Stimulated activated naive CD8-positive, alpha-beta T cell treated with anti-CD3 and anti-CD28 coated beads, Interleukin-15, Interleukin-2, amounts not matched to agents 100 U/mL and 50 U/mL, for 24 hours (primary cell): ENCODE results near the gene GAGE12F.
"Not testable (repeated sequence)": the region's sequence is repeated elsewhere in the genome, so short reads cannot be mapped to it uniquely, and the experiment has no call there.

Experiments used
- ATAC-seq: fragments of 150-1000 bp; cut with Tn5 transposase; one replicate; pipeline ENCODE4 v1.10.0; 2021
- DNase-seq: peaks from one replicate; pipeline ENCODE4 v3.0.0; 2021

The GAGE12F gene

GRCh38 chrX:49560542-49560941 lies at the start of gene GAGE12F:
GAGE12F (plus strand) TSS chrX:49560842; CDS start chrX:49561997, 1,155 bp downstream.
- DNase-seq, ATAC-seq: not testable (repeated sequence)

GRCh38 chrX:49531877-49532276 lies 28.8 kb upstream of the GAGE12F start, which contains the start of gene GAGE12C:
GAGE12C (plus strand) TSS chrX:49532177; CDS start chrX:49533332, 1,155 bp downstream.
- not testable (repeated sequence) for ATAC-seq, DNase-seq

- not testable (repeated sequence) for ATAC-seq, DNase-seq
Observed at GRCh38 chrX:49541433-49541832, 19.2 kb upstream of the GAGE12F start, which contains the start of gene GAGE12D. GAGE12D (plus strand) TSS chrX:49541733; CDS start chrX:49542888, 1,155 bp downstream.

GRCh38 chrX:49550989-49551388 lies 9.7 kb upstream of the GAGE12F start, which contains the start of gene GAGE12E:
GAGE12E (plus strand) TSS chrX:49551289; CDS start chrX:49552444, 1,155 bp downstream.
- DNase-seq, ATAC-seq: not testable (repeated sequence)

GRCh38 chrX:49568728-49569127 lies 8.1 kb downstream of the GAGE12F start:
- DNase-seq, ATAC-seq: not testable (repeated sequence)

- not testable (repeated sequence) for DNase-seq, ATAC-seq
Observed at GRCh38 chrX:49569152-49569551, 8.5 kb downstream of the GAGE12F start.

GRCh38 chrX:49570100-49570499 lies 9.5 kb downstream of the GAGE12F start, which contains the start of gene GAGE12G:
GAGE12G (plus strand) TSS chrX:49570400; CDS start chrX:49571555, 1,155 bp downstream.
- ATAC-seq, DNase-seq: not testable (repeated sequence)

- not testable (repeated sequence) for ATAC-seq, DNase-seq
Observed at GRCh38 chrX:49579649-49580048, 19.0 kb downstream of the GAGE12F start, which contains the start of gene GAGE12H. GAGE12H (plus strand) TSS chrX:49579949; CDS start chrX:49581104, 1,155 bp downstream.

- ATAC-seq, DNase-seq: not testable (repeated sequence)
Observed at GRCh38 chrX:49589196-49589595, 28.6 kb downstream of the GAGE12F start, which contains the start of gene GAGE2A. GAGE2A (plus strand) TSS chrX:49589496; CDS start chrX:49590651, 1,155 bp downstream.

- DNase-seq = peak; percentile 2
Observed at GRCh38 chrX:49589769-49590478, 29.3 kb downstream of the GAGE12F start.

GRCh38 chrX:49590488-49590887 lies 29.8 kb downstream of the GAGE12F start:
- ATAC-seq, DNase-seq: not testable (repeated sequence)

More at GRCh38 chrX:49589769-49590478, 29.3 kb downstream of the GAGE12F start:
- not testable (repeated sequence) for ATAC-seq

GRCh38 chrX:49598720-49599119 lies 38.1 kb downstream of the GAGE12F start, which contains the start of gene GAGE1:
GAGE1 (plus strand) TSS chrX:49599020; CDS start chrX:49600175, 1,155 bp downstream.
- not testable (repeated sequence) for DNase-seq, ATAC-seq

GRCh38 chrX:49610718-49611310 lies 50.2 kb downstream of the GAGE12F start:
- ATAC-seq = no peak

More at GRCh38 chrX:49610718-49611310, 50.2 kb downstream of the GAGE12F start:
- DNase-seq = no peak
